Mammary epithelial cell (primary cell): Measurements from ENCODE around the gene CLEC3B.

Experiments
- CTCF ChIP-seq, 2 donors: IDR thresholded peaks in 1 of 2; conservative IDR thresholded peaks in 1 of 2; 2 replicates each; pipeline ENCODE4 v1.5.1; 2011 to 2012; ENCODE audit warnings: inconsistent platforms in 2 of 2, low read length in 2 of 2, mild to moderate bottlenecking in 2 of 2, control low read depth in 1 of 2, low read depth in 1 of 2; ENCODE audit not compliant: insufficient read depth in 1 of 2; ENCODE audit errors: extremely low read depth in 1 of 2
- EZH2 ChIP-seq: IDR thresholded peaks from 2 replicates; pipeline ENCODE4 v1.6.1; 2012; ENCODE audit warnings: low read length, inconsistent platforms, borderline replicate concordance

DNA sequence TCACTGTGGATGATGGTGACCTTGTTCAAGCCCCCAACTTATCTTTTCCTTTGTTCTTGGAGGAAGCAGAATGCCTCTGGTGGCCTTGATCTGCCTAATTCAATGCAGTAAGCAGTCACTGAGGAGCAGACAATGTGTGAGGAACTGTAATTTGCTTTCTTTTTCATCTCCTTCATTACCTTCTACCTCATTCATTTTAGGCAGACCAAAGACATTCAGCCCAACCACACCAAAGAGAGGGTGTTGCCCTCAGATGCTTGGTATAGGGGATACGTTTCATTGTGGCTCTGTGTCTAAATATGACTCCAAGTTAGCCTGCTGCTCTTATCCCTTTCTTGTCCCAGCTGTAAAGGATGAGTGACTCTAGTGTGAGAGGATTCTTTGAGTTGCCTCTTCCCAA, 34.8 kb upstream of the CLEC3B start:
- TF ChIP-seq CTCF (conservative IDR thresholded peaks at IDR 0.05 in 1 of 2, IDR thresholded peaks at IDR 0.05 in 1 of 2; ENCODE audit: extremely low read depth in 1 of 2, insufficient read depth in 1 of 2, low read depth in 1 of 2, low read length in 2 of 2) (no peak), EZH2 (no peak)
